BJ (cell line): Measurements from ENCODE around the gene MT2A. TPM values are rescaled to one million over a fixed set of nuclear protein-coding genes. Genes with fewer than 3 reads are reported as not detected.

ENCODE experiments used
- CTCF ChIA-PET: fragments of 350-600 bp; formaldehyde crosslinking; extraction: SDS; loops from one replicate; lab custom pipeline; 2021; ENCODE audit warnings: antibody characterized with exemption, inconsistent platforms; lab: Yijun Ruan, JAX
- POLR2A ChIA-PET: fragments of 300-600 bp; sonication (Branson Sonifier 250); formaldehyde crosslinking; extraction: SDS; loops from one replicate; lab custom pipeline; 2021; ENCODE audit warnings: antibody characterized with exemption; lab: Charles Lee
- DNase-seq: peaks from one replicate; pipeline ENCODE4 v3.0.0-alpha.2; 2011; ENCODE audit warnings: low read depth
- H3K27me3 ChIP-seq: 2 replicates; pipeline ENCODE4 v1.6.0; 2011; ENCODE audit warnings: low read length; ENCODE audit not compliant: control insufficient read depth, insufficient read depth
- H3K36me3 ChIP-seq: 2 replicates; pipeline ENCODE4 v1.5.1; 2011; ENCODE audit warnings: low read length; ENCODE audit not compliant: control insufficient read depth, insufficient read depth
- H3K4me3 ChIP-seq: 2 replicates; pipeline ENCODE4 v1.5.1; 2011; ENCODE audit warnings: low read depth, mild to moderate bottlenecking, control low read depth, low read length
- polyA plus RNA-seq: library from polyadenylated mRNA; depleted of rRNA; stranded (reverse); fragments of >200 nt; gene quantifications from 2 replicates; pipeline ENCODE4 v1.2.3, GENCODE V29; 2011
- TF ChIP-seq, protein P1 (sequence below): IDR thresholded peaks from 2 replicates; pipeline ENCODE4 v1.5.1; 2011; ENCODE audit warnings: low read depth, mild to moderate bottlenecking, control low read depth, inconsistent platforms, low read length, moderate library complexity; ENCODE audit not compliant: insufficient read depth

Gene MT2A
- polyA plus RNA-seq, 1 experiment = 167 TPM

DNA sequence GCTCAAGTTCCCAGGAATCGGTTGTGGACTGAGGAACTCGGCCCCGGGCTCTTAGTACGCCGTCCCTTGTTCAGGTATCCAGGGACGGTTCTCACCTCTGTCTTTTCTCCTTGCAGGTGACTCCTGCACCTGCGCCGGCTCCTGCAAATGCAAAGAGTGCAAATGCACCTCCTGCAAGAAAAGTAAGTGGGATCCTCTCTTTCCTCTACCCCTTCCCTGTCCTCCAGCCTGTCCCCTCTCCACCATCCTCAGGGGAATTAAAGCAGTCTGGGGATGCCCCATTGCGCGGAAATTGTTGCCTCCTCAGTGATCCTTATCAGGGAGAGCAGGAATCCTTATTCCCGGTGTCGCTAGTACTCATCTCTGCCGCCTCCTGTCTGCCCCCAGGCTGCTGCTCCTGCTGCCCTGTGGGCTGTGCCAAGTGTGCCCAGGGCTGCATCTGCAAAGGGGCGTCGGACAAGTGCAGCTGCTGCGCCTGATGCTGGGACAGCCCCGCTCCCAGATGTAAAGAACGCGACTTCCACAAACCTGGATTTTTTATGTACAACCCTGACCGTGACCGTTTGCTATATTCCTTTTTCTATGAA is 585 bp downstream of the MT2A start:
- no peaks in the 10 kb centered on the region for H3K27me3 ChIP-seq
- TF ChIP-seq, protein P1, sequence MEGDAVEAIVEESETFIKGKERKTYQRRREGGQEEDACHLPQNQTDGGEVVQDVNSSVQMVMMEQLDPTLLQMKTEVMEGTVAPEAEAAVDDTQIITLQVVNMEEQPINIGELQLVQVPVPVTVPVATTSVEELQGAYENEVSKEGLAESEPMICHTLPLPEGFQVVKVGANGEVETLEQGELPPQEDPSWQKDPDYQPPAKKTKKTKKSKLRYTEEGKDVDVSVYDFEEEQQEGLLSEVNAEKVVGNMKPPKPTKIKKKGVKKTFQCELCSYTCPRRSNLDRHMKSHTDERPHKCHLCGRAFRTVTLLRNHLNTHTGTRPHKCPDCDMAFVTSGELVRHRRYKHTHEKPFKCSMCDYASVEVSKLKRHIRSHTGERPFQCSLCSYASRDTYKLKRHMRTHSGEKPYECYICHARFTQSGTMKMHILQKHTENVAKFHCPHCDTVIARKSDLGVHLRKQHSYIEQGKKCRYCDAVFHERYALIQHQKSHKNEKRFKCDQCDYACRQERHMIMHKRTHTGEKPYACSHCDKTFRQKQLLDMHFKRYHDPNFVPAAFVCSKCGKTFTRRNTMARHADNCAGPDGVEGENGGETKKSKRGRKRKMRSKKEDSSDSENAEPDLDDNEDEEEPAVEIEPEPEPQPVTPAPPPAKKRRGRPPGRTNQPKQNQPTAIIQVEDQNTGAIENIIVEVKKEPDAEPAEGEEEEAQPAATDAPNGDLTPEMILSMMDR = 0 out of 2 replicates have a peak, but pooled peaks have one; percentile 2
- no peak for DNase-seq
- ChIA-PET CTCF (interaction anchor here (0.9 to 1.9 kb wide), 5 partner anchors 20 to 93 kb away, joined by 4 to 9 read pairs (median 4); no protein-coding TSS in a partner anchor), POLR2A (interaction anchor here (1.0 to 1.1 kb wide), 2 partner anchors 17 to 158 kb away, joined by 5 to 6 read pairs; partner anchors contain the start of gene MT1E)
- peak overlapping the region; percentile 84 for H3K4me3 ChIP-seq
- H3K36me3 ChIP-seq = no peaks in the 10 kb centered on the region

DNA sequence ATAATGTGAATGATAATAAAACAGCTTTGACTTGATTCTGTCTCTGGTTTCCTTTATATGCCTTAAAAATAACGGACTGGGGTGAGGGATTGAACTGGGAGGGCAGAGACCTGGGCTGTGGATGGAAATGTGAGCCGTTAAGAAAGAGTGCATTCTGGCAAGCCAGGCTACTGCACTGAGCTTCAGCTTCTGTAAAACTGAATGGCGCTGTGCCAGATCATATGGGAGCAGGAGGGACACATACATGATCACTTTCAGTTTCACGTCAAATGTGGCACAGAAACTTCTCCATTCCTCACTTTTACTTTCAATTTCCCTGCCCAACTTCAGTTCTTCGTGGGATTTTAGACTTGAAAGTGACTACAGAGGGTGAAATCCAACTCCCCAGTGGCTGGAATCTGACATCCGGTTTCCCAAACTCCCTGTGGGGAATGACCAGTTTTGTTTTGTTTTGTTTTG is 1.1 kb downstream of the MT2A start:
- POLR2A ChIA-PET = no interaction called here
- TF ChIP-seq, protein P1 = no peak
- Histone ChIP-seq H3K27me3 (no peaks in the 10 kb centered on the region), H3K4me3 (peak overlapping the region; percentile 84), H3K36me3 (no peaks in the 10 kb centered on the region)
- no peak for DNase-seq
- CTCF ChIA-PET = interaction anchor here (0.9 to 1.9 kb wide), 4 partner anchors 19 to 92 kb away, joined by 4 to 9 read pairs (median 4); no protein-coding TSS in a partner anchor

- ChIA-PET CTCF (interaction anchor here (0.6 to 1.9 kb wide), 5 partner anchors 9 to 91 kb away, joined by 3 to 9 read pairs (median 4); no protein-coding TSS in a partner anchor), POLR2A (interaction anchor here (0.6 kb wide), 1 partner anchor 15 kb away, joined by 3 read pairs; the partner anchor contains the start of gene MT1E)
- no peaks in the 10 kb centered on the region for H3K36me3 ChIP-seq
- DNase-seq = peak; percentile 84
- H3K27me3 ChIP-seq = no peaks in the 10 kb centered on the region
- H3K4me3 ChIP-seq = peak overlapping the region; percentile 84
- TF ChIP-seq, protein P1 = 0 out of 2 replicates have a peak, but pooled peaks have one; percentile 7
Observed at GRCh38 chr16:56610017-56610608, 1.7 kb downstream of the MT2A start.

DNA sequence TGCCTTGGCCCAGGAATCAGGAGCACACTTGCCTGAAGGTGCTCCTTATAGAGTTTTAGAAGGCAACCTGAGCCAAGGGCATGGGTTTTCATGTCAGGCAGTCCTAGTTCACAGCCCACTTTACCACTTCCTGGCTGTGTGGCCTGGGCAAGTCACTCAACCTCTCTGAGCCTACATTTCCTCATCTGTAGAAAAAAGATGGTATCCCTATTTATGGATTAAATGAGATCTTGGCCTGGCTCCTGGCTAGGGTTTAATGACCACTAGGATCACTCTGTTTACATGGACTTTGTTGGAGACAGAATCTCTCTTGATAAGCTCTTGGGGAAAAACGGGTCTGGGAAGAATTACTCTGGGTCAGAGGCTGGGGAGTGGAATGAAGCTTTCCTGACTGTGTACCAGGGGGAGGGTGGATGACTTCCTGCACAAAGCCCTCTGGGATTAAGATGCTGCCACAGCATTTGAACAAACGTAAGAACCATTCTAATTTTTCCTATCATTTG is 2.3 kb downstream of the MT2A start:
- Histone ChIP-seq H3K4me3 (peak overlapping the region; percentile 84; the same call in 1 of the 2 replicates), H3K36me3 (no peaks in the 10 kb centered on the region), H3K27me3 (no peaks in the 10 kb centered on the region)
- DNase-seq = no peak
- TF ChIP-seq, protein P1 = no peak
- POLR2A ChIA-PET = interaction anchor here (0.6 kb wide), 1 partner anchor 15 kb away, joined by 3 read pairs; the partner anchor contains the start of gene MT1E
- CTCF ChIA-PET = interaction anchor here (0.6 to 1.9 kb wide), 6 partner anchors 10 to 91 kb away, joined by 3 to 9 read pairs (median 4); partner anchors contain the start of gene MT1E
